Natural killer cell (primary cell): ENCODE measurements around the gene FTO. TPM values are rescaled to one million over a fixed set of nuclear protein-coding genes. Genes with fewer than 3 reads are reported as not detected.

ENCODE experiments used
- ATAC-seq, 3 donors: fragments of 150-1000 bp in 2 of 3; fragments of 200-7000 bp in 1 of 3; cut with Tn5 transposase; 1 replicate in 1 of 3; 2 replicates in 2 of 3; pipeline ENCODE4 v1.10.0; 2021; ENCODE audit warnings: mild to moderate bottlenecking in 2 of 3, moderate library complexity in 2 of 3
- DNase-seq, 2 donors: peaks; one replicate each; pipeline versions ENCODE4 v3.0.0 to v3.0.0-alpha.2; 2013 to 2021; ENCODE audit warnings: mixed read lengths in 1 of 2
- H3K27ac ChIP-seq: one replicate; pipeline ENCODE4 v1.5.1; 2013; ENCODE audit warnings: mild to moderate bottlenecking, low read length
- H3K27me3 ChIP-seq: one replicate; pipeline ENCODE4 v1.6.1; 2013; ENCODE audit warnings: low read length; ENCODE audit not compliant: control insufficient read depth, insufficient read depth
- H3K36me3 ChIP-seq: one replicate; pipeline ENCODE4 v1.6.1; 2013; ENCODE audit warnings: low read length; ENCODE audit not compliant: control insufficient read depth, insufficient read depth
- H3K4me1 ChIP-seq: one replicate; pipeline ENCODE4 v1.6.1; 2013; ENCODE audit warnings: low read length; ENCODE audit not compliant: control insufficient read depth, insufficient read depth
- H3K4me3 ChIP-seq: one replicate; pipeline ENCODE4 v1.5.1; 2013; ENCODE audit warnings: low read length
- H3K9me3 ChIP-seq: one replicate; pipeline ENCODE4 v1.6.1; 2013; ENCODE audit warnings: low read length; ENCODE audit not compliant: control insufficient read depth, insufficient read depth
- H3K27ac Mint-ChIP-seq, 2 donors: one replicate each; pipeline ENCODE4 v1.8.0; 2022; ENCODE audit warnings: mild to moderate bottlenecking in 2 of 2, mixed read lengths in 2 of 2, moderate library complexity in 1 of 2
- H3K27me3 Mint-ChIP-seq, 2 donors: one replicate each; pipeline ENCODE4 v1.8.0; 2022; ENCODE audit warnings: low read depth in 2 of 2, mixed read lengths in 2 of 2
- H3K36me3 Mint-ChIP-seq: one replicate; pipeline ENCODE4 v1.8.0; 2022; ENCODE audit warnings: mixed read lengths
- H3K4me1 Mint-ChIP-seq, 2 donors: one replicate each; pipeline ENCODE4 v1.8.0; 2022; ENCODE audit warnings: mixed read lengths in 2 of 2
- H3K4me3 Mint-ChIP-seq: one replicate; pipeline ENCODE4 v1.8.0; 2022; ENCODE audit warnings: mild to moderate bottlenecking, moderate library complexity, mixed read lengths
- H3K9me3 Mint-ChIP-seq, 2 donors: one replicate each; pipeline ENCODE4 v1.8.0; 2022; ENCODE audit warnings: mixed read lengths in 2 of 2
- WGBS: methylation state at CpG from one replicate; pipeline ENCODE4 v1.1.7; 2013; ENCODE audit warnings: missing lambda C conversion rate; ENCODE audit not compliant: insufficient coverage; 5-methylcytosine and 5-hydroxymethylcytosine counted together
- intact Hi-C: fragments of 100-400 bp; cut with micrococcal nuclease; formaldehyde crosslinking; loops from one replicate; pipeline ENCODE4 v1.14.2; 2022
- total RNA-seq, 4 donors: library from RNA; stranded (reverse); fragments of 120-200 nt in 1 of 4; gene quantifications; one replicate each; pipeline versions ENCODE4 v1.2.3 to v1.2.4, GENCODE V29; 2013 to 2022
- TF ChIP-seq, protein P1 (sequence below): fragments of 200-600 bp; IDR thresholded peaks from one replicate; pipeline ENCODE4 v1.8.0; 2022; ENCODE audit warnings: antibody characterized with exemption

FTO gene
- total RNA-seq, 3 donors from 2014 or later (not counting 1 experiment from before 2014, with no cell fraction given) = 55.4 to 70.5 (median 55.4) TPM

DNA sequence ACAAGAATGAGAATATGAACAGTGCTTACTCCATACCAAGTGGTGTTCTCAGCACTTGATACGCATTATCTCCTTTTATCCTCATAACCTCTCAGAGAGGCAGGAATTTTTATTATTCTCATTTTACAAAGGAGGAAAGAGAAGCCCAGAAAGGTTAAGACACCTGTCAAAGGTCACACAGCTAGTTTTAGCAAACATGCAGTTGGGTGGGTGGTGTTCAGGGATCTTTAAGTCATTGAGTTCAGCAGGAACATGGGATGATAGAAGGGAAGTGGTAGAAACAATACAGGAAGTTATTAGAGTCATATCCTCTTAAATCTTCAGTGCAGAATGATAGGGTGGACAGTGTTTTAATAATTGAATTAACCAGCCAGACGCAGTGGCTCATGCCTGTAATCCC lies 487.2 kb downstream of the FTO start:
- Histone ChIP-seq H3K27me3 (peaks cover 3% of the 10 kb centered on the region), H3K4me1 (peaks cover 5% of the 10 kb centered on the region), H3K9me3 (no peaks in the 10 kb centered on the region), H3K4me3 (no peak overlapping the region), H3K27ac (no peak overlapping the region), H3K36me3 (no peaks in the 10 kb centered on the region)
- H3K27me3 Mint-ChIP-seq = peaks cover 18 to 21% of the 10 kb centered on the region in 2 donors
- TF ChIP-seq, protein P1, sequence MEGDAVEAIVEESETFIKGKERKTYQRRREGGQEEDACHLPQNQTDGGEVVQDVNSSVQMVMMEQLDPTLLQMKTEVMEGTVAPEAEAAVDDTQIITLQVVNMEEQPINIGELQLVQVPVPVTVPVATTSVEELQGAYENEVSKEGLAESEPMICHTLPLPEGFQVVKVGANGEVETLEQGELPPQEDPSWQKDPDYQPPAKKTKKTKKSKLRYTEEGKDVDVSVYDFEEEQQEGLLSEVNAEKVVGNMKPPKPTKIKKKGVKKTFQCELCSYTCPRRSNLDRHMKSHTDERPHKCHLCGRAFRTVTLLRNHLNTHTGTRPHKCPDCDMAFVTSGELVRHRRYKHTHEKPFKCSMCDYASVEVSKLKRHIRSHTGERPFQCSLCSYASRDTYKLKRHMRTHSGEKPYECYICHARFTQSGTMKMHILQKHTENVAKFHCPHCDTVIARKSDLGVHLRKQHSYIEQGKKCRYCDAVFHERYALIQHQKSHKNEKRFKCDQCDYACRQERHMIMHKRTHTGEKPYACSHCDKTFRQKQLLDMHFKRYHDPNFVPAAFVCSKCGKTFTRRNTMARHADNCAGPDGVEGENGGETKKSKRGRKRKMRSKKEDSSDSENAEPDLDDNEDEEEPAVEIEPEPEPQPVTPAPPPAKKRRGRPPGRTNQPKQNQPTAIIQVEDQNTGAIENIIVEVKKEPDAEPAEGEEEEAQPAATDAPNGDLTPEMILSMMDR = no peak
- no peaks in the 10 kb centered on the region for H3K36me3 Mint-ChIP-seq
- no peak overlapping the region for H3K4me3 Mint-ChIP-seq
- H3K9me3 Mint-ChIP-seq = peaks cover 0 to 2% of the 10 kb centered on the region in 2 donors
- WGBS = 78% methylated on average over 1 of the region's 2 CpGs
- intact Hi-C loops = no loop called here
- H3K27ac Mint-ChIP-seq = no peak overlapping the region
- H3K4me1 Mint-ChIP-seq = peaks cover 0 to 9% of the 10 kb centered on the region in 2 donors
- DNase-seq = no peak
- no peak for ATAC-seq

- Histone ChIP-seq H3K4me1 (peaks cover 5% of the 10 kb centered on the region), H3K9me3 (no peaks in the 10 kb centered on the region), H3K4me3 (no peak overlapping the region), H3K36me3 (no peaks in the 10 kb centered on the region), H3K27me3 (peaks cover 3% of the 10 kb centered on the region), H3K27ac (no peak overlapping the region)
- TF ChIP-seq, protein P1 = no peak
- Mint-ChIP-seq H3K36me3 (no peaks in the 10 kb centered on the region), H3K27ac (no peak overlapping the region), H3K27me3 (peaks cover 16 to 18% of the 10 kb centered on the region in 2 donors), H3K4me1 (peaks cover 0 to 9% of the 10 kb centered on the region in 2 donors), H3K9me3 (peaks cover 0 to 2% of the 10 kb centered on the region in 2 donors), H3K4me3 (no peak overlapping the region)
- 95% methylated on average over 3 of the region's 3 CpGs for WGBS
- DNase-seq (no peak), ATAC-seq (no peak)
- intact Hi-C loops = no loop called here
Measured at GRCh38 chr16:54191592-54191991, 487.6 kb downstream of the FTO start.

DNA sequence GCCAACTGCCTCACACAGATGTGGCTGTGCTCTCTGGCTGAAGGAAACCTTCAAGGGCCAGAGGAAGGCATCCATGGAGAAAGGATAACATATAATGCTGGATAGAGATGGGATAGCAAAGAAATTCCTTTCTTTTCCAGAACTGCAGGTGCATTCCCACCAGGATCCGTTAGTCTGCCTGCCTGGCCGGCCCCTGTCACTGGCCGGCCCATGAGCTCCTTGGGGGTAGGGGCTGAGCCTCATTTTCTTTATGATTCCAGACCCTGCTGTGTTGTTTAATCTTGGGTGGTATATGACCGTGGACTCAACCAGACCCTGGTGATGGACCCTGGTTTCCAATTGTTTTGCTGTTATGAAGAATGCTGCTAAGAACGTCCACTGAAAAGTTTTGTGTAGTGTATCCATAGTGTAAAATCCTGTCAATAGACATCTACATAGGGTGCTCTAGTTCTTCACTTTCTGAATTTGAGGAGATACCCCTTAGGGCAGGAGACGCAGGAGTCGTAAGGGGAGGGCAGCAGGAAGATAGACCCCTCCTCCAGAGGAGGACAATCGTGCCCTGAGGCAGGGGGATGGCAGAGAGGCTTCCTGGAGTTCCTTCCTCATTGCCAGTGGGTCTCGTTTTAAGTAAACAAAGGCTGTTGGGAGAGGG lies 489.2 kb downstream of the FTO start:
- Mint-ChIP-seq H3K36me3 (no peaks in the 10 kb centered on the region), H3K9me3 (peaks cover 0 to 2% of the 10 kb centered on the region in 2 donors), H3K4me1 (peaks cover 0 to 9% of the 10 kb centered on the region in 2 donors), H3K4me3 (no peak overlapping the region), H3K27ac (peak overlapping the region in 1 of 2 donors; percentile 27), H3K27me3 (peaks cover 6 to 14% of the 10 kb centered on the region in 2 donors)
- Histone ChIP-seq H3K36me3 (no peaks in the 10 kb centered on the region), H3K27me3 (no peaks in the 10 kb centered on the region), H3K4me3 (no peak overlapping the region), H3K4me1 (peaks cover 5% of the 10 kb centered on the region), H3K27ac (no peak overlapping the region), H3K9me3 (no peaks in the 10 kb centered on the region)
- WGBS = 62% methylated on average over 9 of the region's 9 CpGs
- DNase-seq = no peak
- no peak for ATAC-seq
- intact Hi-C loops = no loop called here
- TF ChIP-seq, protein P1 = no peak
